Kidney (tissue), 2 donors: ENCODE measurements around the gene RGS21. TPM values are rescaled to one million over a fixed set of nuclear protein-coding genes. Genes with fewer than 3 reads are reported as not detected.

Experiments
- polyA plus RNA-seq: library from polyadenylated mRNA; stranded (reverse); fragments of 350-450 nt; fragmentation: Illumina TruSeq; extraction: RNeasy Lipid Tissue Mini Kit (QIAGEN cat#74804); gene quantifications from one replicate; pipeline ENCODE4 v1.2.3, GENCODE V29; 2014; ENCODE audit warnings: low read depth, low replicate concordance; ENCODE audit not compliant: insufficient read depth
- total RNA-seq: library from RNA; stranded (reverse); fragmentation: NEBNext Ultra II Directional; extraction: Animal tissue kit (Norgen Biotek cat#: 25700); gene quantifications from one replicate; pipeline ENCODE4 v1.2.1, GENCODE V29; 2021
- donor health status: DM: yes; HTN: yes; CAD: no.

Gene RGS21
- total and polyA plus RNA-seq, 2 donors from 2014 or later, result not detected

Other genes with a start within 250 kb of the RGS21 start
- 6.2 TPM for gene RGS18, start 158.5 kb upstream of the RGS21 start, total RNA-seq
- gene RGS18, start 158.5 kb upstream of the RGS21 start, polyA plus RNA-seq, result 0.34 TPM